SK-N-SH (cell line): ENCODE data around the gene TNFRSF1B. TPM values are rescaled to one million over a fixed set of nuclear protein-coding genes. Genes with fewer than 3 reads are reported as not detected.

ENCODE experiments used
- CTCF ChIA-PET: fragments of 300-600, 350-600 bp; formaldehyde crosslinking; extraction: SDS; loops from one replicate; lab custom pipeline; 2021; lab: Yijun Ruan, JAX
- POLR2A ChIA-PET: fragments of 350-600 bp; sonication (Branson Sonifier 250); formaldehyde crosslinking; extraction: SDS; loops from one replicate; lab custom pipeline; 2020; ENCODE audit warnings: antibody characterized with exemption, inconsistent platforms; lab: Yijun Ruan, JAX
- DNase-seq: peaks from one replicate; pipeline ENCODE4 v3.0.0; 2012
- H2AFZ ChIP-seq: fragments of 200-600 bp; sonication (generic); 2 replicates; pipeline ENCODE4 v1.8.1; 2016; ENCODE audit warnings: antibody characterized with exemption, mild to moderate bottlenecking, low read depth
- H3F3A ChIP-seq: fragments of 200-600 bp; sonication (generic); replicated peaks from 2 replicates; pipeline ENCODE3; 2016; ENCODE audit warnings: antibody characterized with exemption, mild to moderate bottlenecking; ENCODE audit not compliant: insufficient read depth
- H3K27ac ChIP-seq, 2 experiments: fragments of 200-500 bp in 1 of 2; fragments of 200-600 bp in 1 of 2; sonication (Bioruptor generic) in 1 of 2; sonication (generic), shearing (Covaris generic) in 1 of 2; 2 replicates each; pipeline versions ENCODE4 v1.5.1 to v1.6.1; 2014 to 2016; ENCODE audit warnings: low read depth in 2 of 2, inconsistent platforms in 1 of 2, low read length in 1 of 2, mild to moderate bottlenecking in 1 of 2, mixed read lengths in 1 of 2
- H3K27me3 ChIP-seq: fragments of 200-600 bp; sonication (generic), shearing (Covaris generic); 2 replicates; pipeline ENCODE4 v1.6.1; 2016; ENCODE audit warnings: mixed run types; ENCODE audit not compliant: insufficient read depth
- H3K36me3 ChIP-seq, 2 experiments: fragments of 200-500 bp in 1 of 2; fragments of 200-600 bp in 1 of 2; sonication (Bioruptor generic) in 1 of 2; sonication (generic) in 1 of 2; replicated peaks in 1 of 2; 2 replicates each; pipeline versions ENCODE3 to v1.5.1; 2014 to 2016; ENCODE audit warnings: low read length in 1 of 2, mild to moderate bottlenecking in 1 of 2; ENCODE audit not compliant: insufficient read depth in 2 of 2, control insufficient read depth in 1 of 2
- H3K4me1 ChIP-seq, 2 experiments: fragments of 200-500 bp in 1 of 2; fragments of 200-600 bp in 1 of 2; sonication (Bioruptor generic) in 1 of 2; sonication (generic), shearing (Covaris generic) in 1 of 2; 2 replicates each; pipeline versions ENCODE4 v1.5.1 to v1.6.1; 2014 to 2016; ENCODE audit warnings: low read depth in 1 of 2, low read length in 1 of 2, mixed run types in 1 of 2; ENCODE audit not compliant: insufficient read depth in 2 of 2, control insufficient read depth in 1 of 2
- H3K4me2 ChIP-seq: fragments of 200-600 bp; sonication (generic), shearing (Covaris generic); 2 replicates; pipeline ENCODE4 v1.6.1; 2017; ENCODE audit warnings: mixed run types
- H3K4me3 ChIP-seq, 2 experiments: fragments of 200-500 bp in 1 of 2; fragments of 200-600 bp in 1 of 2; sonication (Bioruptor generic) in 1 of 2; sonication (generic), shearing (Covaris generic) in 1 of 2; 2 replicates each; pipeline versions ENCODE4 v1.5.1 to v1.8.1; 2014 to 2016; ENCODE audit warnings: low read depth in 2 of 2, inconsistent platforms in 1 of 2, low read length in 1 of 2, mild to moderate bottlenecking in 1 of 2, mixed read lengths in 1 of 2, moderate library complexity in 1 of 2
- H3K79me2 ChIP-seq: fragments of 200-600 bp; sonication (generic); 2 replicates; pipeline ENCODE4 v1.8.1; 2017; ENCODE audit warnings: mild to moderate bottlenecking; ENCODE audit not compliant: insufficient read depth
- H3K9ac ChIP-seq: fragments of 200-600 bp; sonication (generic); 2 replicates; pipeline ENCODE4 v1.6.1; 2017; ENCODE audit warnings: mixed run types
- H3K9me2 ChIP-seq: fragments of 200-600 bp; sonication (generic); 2 replicates; pipeline ENCODE4 v1.6.1; 2017; ENCODE audit warnings: mixed run types
- H3K9me3 ChIP-seq: fragments of 200-600 bp; sonication (generic); 2 replicates; pipeline ENCODE4 v1.6.1; 2017; ENCODE audit warnings: mixed run types, mild to moderate bottlenecking, moderate library complexity
- H4K20me1 ChIP-seq: fragments of 200-600 bp; sonication (generic); 2 replicates; pipeline ENCODE4 v1.6.1; 2017; ENCODE audit warnings: mild to moderate bottlenecking, mixed run types; ENCODE audit not compliant: insufficient read depth
- CHD2 ChIP-seq: fragments of 150-350 bp; IDR thresholded peaks from 2 replicates; pipeline ENCODE4 v1.6.1; 2018; ENCODE audit warnings: low read length; ENCODE audit not compliant: partially characterized antibody
- FOSL2 ChIP-seq: IDR thresholded peaks from 2 replicates; pipeline ENCODE4 v1.4.0; 2012; ENCODE audit warnings: low read depth, mild to moderate bottlenecking, moderate library complexity, borderline replicate concordance
- FOXM1 ChIP-seq: IDR thresholded peaks from 2 replicates; pipeline ENCODE4 v1.4.0; 2012; ENCODE audit warnings: low read depth, mild to moderate bottlenecking
- MXI1 ChIP-seq: IDR thresholded peaks from 2 replicates; pipeline ENCODE4 v1.6.1; 2012; ENCODE audit warnings: mild to moderate bottlenecking, low read depth, low read length, improper control_type of control experiment
- NRF1 ChIP-seq: IDR thresholded peaks from 2 replicates; pipeline ENCODE4 v1.6.1; 2012; ENCODE audit warnings: low read depth, mild to moderate bottlenecking, low read length
- POLR2AphosphoS5 ChIP-seq: IDR thresholded peaks from 2 replicates; pipeline ENCODE4 v1.6.1; 2012; ENCODE audit warnings: low read depth, low read length
- RAD21 ChIP-seq: IDR thresholded peaks from 2 replicates; pipeline ENCODE4 v1.6.1; 2012; ENCODE audit warnings: mild to moderate bottlenecking, low read length
- RFX5 ChIP-seq: IDR thresholded peaks from 2 replicates; pipeline ENCODE4 v1.6.1; 2012; ENCODE audit warnings: mild to moderate bottlenecking, improper control_type of control experiment, low read length
- TAF1 ChIP-seq: IDR thresholded peaks from 2 replicates; pipeline ENCODE4 v1.6.1; 2012; ENCODE audit warnings: low read depth, mild to moderate bottlenecking, low read length, moderate library complexity, borderline replicate concordance
- YY1 ChIP-seq: IDR thresholded peaks from 2 replicates; pipeline ENCODE4 v1.4.0; 2012; ENCODE audit warnings: low read depth, mild to moderate bottlenecking
- WGBS: methylation state at CpG from one replicate; pipeline ENCODE4 v1.1.6; 2017; ENCODE audit warnings: low lambda C conversion rate; 5-methylcytosine and 5-hydroxymethylcytosine counted together
- polyA plus RNA-seq, 3 experiments: library from polyadenylated mRNA; depleted of rRNA; stranded (reverse); fragments of >200 nt; gene quantifications; 2 replicates each; pipeline ENCODE4 v1.2.3, GENCODE V29; 2012
- TF ChIP-seq, protein P1 (sequence below): fragments of 200-600 bp; sonication (generic); IDR thresholded peaks from 2 replicates; pipeline ENCODE4 v1.6.1; 2017; ENCODE audit warnings: antibody characterized with exemption, mild to moderate bottlenecking, moderate library complexity
- TF ChIP-seq, protein P2 (sequence below): fragments of 150-350 bp; IDR thresholded peaks from 2 replicates; pipeline ENCODE4 v1.6.1; 2017; ENCODE audit warnings: antibody characterized with exemption, low read length, low read depth, borderline replicate concordance
- TF ChIP-seq, protein P3 (sequence below): IDR thresholded peaks from 2 replicates; pipeline ENCODE4 v1.4.0; 2012; ENCODE audit warnings: low read depth, borderline replicate concordance
- TF ChIP-seq, protein P4 (sequence below): IDR thresholded peaks from 2 replicates; pipeline ENCODE4 v1.4.0; 2012; ENCODE audit warnings: low read depth

Gene TNFRSF1B
- polyA plus RNA-seq, 1 of the 3 experiments (the other 2 are of a cell fraction), result 0.36 TPM

DNA sequence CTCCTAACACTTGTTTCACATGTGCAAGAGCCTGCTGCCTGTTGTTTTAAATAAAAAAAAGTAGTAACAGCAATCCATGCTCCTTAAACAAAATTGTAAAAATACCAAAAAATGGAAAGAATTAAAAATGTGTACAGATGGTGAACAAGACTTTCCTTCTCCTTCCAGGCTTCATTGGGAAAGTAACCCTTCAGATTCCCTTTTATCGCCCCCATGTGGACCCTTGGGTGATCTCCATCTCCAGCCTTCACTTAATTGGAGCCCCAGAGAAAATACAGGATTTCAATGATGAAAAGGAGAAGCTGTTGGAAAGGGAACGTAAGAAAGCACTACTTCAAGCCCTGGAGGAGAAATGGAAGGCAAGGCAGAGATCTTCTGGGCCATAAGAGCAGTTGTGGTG lies 77.3 kb downstream of the TNFRSF1B start:
- H3K9ac ChIP-seq, result no peak overlapping the region
- no peaks in the 10 kb centered on the region for H3F3A ChIP-seq
- ChIA-PET CTCF (interaction anchor here (0.8 to 2.8 kb wide), 4 partner anchors 10 to 119 kb away, joined by 3 to 8 read pairs (median 6); no protein-coding TSS in a partner anchor), POLR2A (no interaction called here)
- no peaks in the 10 kb centered on the region for H3K27me3 ChIP-seq
- no peak overlapping the region for H3K4me2 ChIP-seq
- H2AFZ ChIP-seq, result no peak overlapping the region
- TF ChIP-seq, protein P1, sequence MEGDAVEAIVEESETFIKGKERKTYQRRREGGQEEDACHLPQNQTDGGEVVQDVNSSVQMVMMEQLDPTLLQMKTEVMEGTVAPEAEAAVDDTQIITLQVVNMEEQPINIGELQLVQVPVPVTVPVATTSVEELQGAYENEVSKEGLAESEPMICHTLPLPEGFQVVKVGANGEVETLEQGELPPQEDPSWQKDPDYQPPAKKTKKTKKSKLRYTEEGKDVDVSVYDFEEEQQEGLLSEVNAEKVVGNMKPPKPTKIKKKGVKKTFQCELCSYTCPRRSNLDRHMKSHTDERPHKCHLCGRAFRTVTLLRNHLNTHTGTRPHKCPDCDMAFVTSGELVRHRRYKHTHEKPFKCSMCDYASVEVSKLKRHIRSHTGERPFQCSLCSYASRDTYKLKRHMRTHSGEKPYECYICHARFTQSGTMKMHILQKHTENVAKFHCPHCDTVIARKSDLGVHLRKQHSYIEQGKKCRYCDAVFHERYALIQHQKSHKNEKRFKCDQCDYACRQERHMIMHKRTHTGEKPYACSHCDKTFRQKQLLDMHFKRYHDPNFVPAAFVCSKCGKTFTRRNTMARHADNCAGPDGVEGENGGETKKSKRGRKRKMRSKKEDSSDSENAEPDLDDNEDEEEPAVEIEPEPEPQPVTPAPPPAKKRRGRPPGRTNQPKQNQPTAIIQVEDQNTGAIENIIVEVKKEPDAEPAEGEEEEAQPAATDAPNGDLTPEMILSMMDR, result peak; percentile 57
- TF ChIP-seq MXI1, result no peak
- TF ChIP-seq, protein P2, sequence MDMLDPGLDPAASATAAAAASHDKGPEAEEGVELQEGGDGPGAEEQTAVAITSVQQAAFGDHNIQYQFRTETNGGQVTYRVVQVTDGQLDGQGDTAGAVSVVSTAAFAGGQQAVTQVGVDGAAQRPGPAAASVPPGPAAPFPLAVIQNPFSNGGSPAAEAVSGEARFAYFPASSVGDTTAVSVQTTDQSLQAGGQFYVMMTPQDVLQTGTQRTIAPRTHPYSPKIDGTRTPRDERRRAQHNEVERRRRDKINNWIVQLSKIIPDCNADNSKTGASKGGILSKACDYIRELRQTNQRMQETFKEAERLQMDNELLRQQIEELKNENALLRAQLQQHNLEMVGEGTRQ, result no peak
- TF ChIP-seq YY1, result no peak
- peak; percentile 12; the same call in 1 of the 2 replicates for TF ChIP-seq RAD21
- TF ChIP-seq FOSL2, result no peak
- no peaks in the 10 kb centered on the region for H3K9me3 ChIP-seq
- H3K79me2 ChIP-seq, result peaks cover 6% of the 10 kb centered on the region; the same call in 1 of the 2 replicates
- DNase-seq, result peak; percentile 37
- H3K4me1 ChIP-seq, result no peaks in the 10 kb centered on the region
- H3K36me3 ChIP-seq, result peaks cover 20 to 41% of the 10 kb centered on the region in 2 experiments
- no peak overlapping the region for H3K4me3 ChIP-seq
- H3K27ac ChIP-seq, result no peak overlapping the region
- WGBS, result 83% methylated on average over 2 of the region's 2 CpGs
- H3K9me2 ChIP-seq, result no peaks in the 10 kb centered on the region
- H4K20me1 ChIP-seq, result no peaks in the 10 kb centered on the region

DNA sequence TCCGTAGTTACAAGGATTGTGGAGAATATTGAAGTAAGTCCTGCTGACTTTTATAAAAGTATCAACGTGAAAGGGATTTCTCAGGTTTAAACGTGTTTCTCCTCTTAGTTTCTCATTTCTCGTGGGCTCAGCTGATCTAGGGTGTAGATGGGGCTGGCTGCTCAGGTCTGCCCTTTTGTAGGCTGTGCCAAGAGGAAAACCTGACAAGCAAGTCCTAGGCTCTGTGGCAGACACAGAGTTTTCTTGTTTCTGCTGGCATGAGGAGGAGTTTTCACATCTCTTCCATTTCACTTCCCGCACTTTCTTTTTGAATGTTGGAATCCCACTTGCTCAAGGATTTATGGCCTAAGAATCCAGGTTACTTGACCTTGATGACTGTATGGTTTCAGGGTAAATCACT lies 77.8 kb downstream of the TNFRSF1B start:
- H3K27ac ChIP-seq, result no peak overlapping the region
- H3K4me3 ChIP-seq, result no peak overlapping the region
- CTCF ChIA-PET, result interaction anchor here (0.8 to 2.8 kb wide), 3 partner anchors 10 to 120 kb away, joined by 3 to 8 read pairs (median 7); no protein-coding TSS in a partner anchor
- 100% methylated on average over 5 of the region's 5 CpGs for WGBS
- no peaks in the 10 kb centered on the region for H3K9me2 ChIP-seq
- H3K27me3 ChIP-seq, result no peaks in the 10 kb centered on the region
- peaks cover 25 to 44% of the 10 kb centered on the region in 2 experiments for H3K36me3 ChIP-seq
- POLR2A ChIA-PET, result no interaction called here
- no peaks in the 10 kb centered on the region for H3K4me1 ChIP-seq
- peaks cover 6% of the 10 kb centered on the region; the same call in 1 of the 2 replicates for H3K79me2 ChIP-seq
- no peaks in the 10 kb centered on the region for H4K20me1 ChIP-seq
- no peak overlapping the region for H2AFZ ChIP-seq
- H3F3A ChIP-seq, result no peaks in the 10 kb centered on the region
- no peak overlapping the region for H3K9ac ChIP-seq
- H3K9me3 ChIP-seq, result no peaks in the 10 kb centered on the region
- no peak overlapping the region for H3K4me2 ChIP-seq
- no peak for TF ChIP-seq RFX5
- no peak for TF ChIP-seq CHD2
- no peak for TF ChIP-seq POLR2AphosphoS5
- TF ChIP-seq NRF1, result no peak
- TF ChIP-seq, protein P1, result no peak
- TF ChIP-seq FOXM1, result no peak
- TF ChIP-seq, protein P3, sequence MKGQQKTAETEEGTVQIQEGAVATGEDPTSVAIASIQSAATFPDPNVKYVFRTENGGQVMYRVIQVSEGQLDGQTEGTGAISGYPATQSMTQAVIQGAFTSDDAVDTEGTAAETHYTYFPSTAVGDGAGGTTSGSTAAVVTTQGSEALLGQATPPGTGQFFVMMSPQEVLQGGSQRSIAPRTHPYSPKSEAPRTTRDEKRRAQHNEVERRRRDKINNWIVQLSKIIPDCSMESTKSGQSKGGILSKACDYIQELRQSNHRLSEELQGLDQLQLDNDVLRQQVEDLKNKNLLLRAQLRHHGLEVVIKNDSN, result no peak
- TF ChIP-seq TAF1, result no peak
- TF ChIP-seq, protein P4, sequence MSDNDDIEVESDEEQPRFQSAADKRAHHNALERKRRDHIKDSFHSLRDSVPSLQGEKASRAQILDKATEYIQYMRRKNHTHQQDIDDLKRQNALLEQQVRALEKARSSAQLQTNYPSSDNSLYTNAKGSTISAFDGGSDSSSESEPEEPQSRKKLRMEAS, result no peak
- DNase-seq, result no peak
